Lower leg skin (tissue), 4 donors: Measurements from ENCODE around the gene SPEG. TPM values are rescaled to one million over a fixed set of nuclear protein-coding genes. Genes with fewer than 3 reads are reported as not detected.
"Not testable (repeated sequence)": the region's sequence is repeated elsewhere in the genome, so short reads cannot be mapped to it uniquely, and the experiment has no call there.

Source experiments
- DNase-seq, 2 donors: peaks; one replicate each; pipeline ENCODE4 v3.0.0-alpha.2; 2019; ENCODE audit warnings: low spot score in 2 of 2
- H3K4me3 ChIP-seq: fragments of 200-600 bp; sonication (generic); 2 replicates; pipeline ENCODE4 v1.5.1; 2017; ENCODE audit warnings: mild to moderate bottlenecking, low read depth; ENCODE audit not compliant: poor library complexity, severe bottlenecking
- CTCF ChIP-seq, 3 donors: fragments of 450-650 bp; IDR thresholded peaks; one replicate each; pipeline ENCODE4 v1.5.1; 2016; ENCODE audit warnings: antibody characterized with exemption in 3 of 3, mild to moderate bottlenecking in 3 of 3, moderate library complexity in 2 of 3
- POLR2A ChIP-seq, 2 donors: fragments of 450-650 bp; IDR thresholded peaks; one replicate each; pipeline ENCODE4 v1.6.1; 2016 to 2017; ENCODE audit warnings: antibody characterized with exemption in 2 of 2, mild to moderate bottlenecking in 1 of 2, moderate library complexity in 1 of 2
- WGBS, 2 donors: methylation state at CpG; one replicate each; pipeline ENCODE4 v1.1.5; 2018; 5-methylcytosine and 5-hydroxymethylcytosine counted together
- intact Hi-C: fragments of 100-400 bp; cut with DNase I; formaldehyde crosslinking; loops from one replicate; pipeline ENCODE4 v1.15.0; 2023; ENCODE audit warnings: low total_unique reads
- total RNA-seq, 4 donors: library from RNA; depleted of rRNA; stranded (reverse); fragments of >200 nt; gene quantifications; one replicate each; pipeline ENCODE4 v1.1.0, GENCODE V29; 2016

The SPEG gene
- total RNA-seq, 4 donors from 2014 or later: 3.3 to 11.4 (median 5.3) TPM

DNA sequence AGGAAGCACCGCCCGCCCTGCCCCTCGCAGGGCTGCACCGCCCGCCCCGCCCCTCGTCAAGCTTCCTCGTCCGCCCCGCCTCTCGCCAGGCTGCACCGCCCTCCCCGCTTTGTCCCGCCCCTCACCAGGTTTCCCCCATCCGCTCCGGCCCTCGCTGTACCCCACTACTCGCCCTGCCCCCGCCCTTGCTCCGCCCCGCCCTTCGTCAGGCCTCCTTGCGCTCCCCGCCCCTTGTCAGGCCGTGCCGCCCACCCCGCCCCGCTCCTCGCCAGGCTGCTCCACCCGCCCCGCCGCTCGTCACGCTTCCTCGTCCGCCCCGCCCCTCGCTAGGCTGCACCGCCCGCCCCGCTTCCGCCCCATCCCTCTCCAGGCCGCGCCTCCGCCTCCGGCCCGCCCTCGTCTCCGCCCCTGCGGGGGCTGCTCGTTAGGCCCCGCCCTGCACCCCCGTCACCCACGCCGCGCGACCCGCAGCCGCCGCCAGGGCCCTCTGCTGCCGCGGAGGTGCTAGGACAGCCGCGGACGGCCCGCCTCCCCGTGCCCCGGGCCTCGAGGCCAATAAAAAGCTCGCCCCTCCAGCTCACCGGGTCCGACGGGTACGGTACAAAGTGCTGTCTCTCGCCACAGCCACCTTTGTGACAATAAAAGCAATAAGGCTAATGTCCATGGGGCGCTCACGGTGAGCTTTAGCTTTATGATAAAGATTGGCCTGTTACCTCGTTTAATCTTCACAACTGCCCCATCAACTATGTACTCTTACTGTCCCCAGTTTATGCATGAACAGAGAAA lies 46.3 kb upstream of the SPEG start:
- TF ChIP-seq CTCF (IDR thresholded peaks at IDR 0.05): no peak
- no peak for TF ChIP-seq POLR2A (IDR thresholded peaks at IDR 0.05)
- no peak overlapping the region for H3K4me3 ChIP-seq
- WGBS, 2 donors: 4 to 7% methylated on average over 12 to 26 of the region's 78 CpGs
- intact Hi-C loops: no loop called here
- DNase-seq: peak; percentile 97 to 99

- no peak for DNase-seq
- TF ChIP-seq CTCF (IDR thresholded peaks at IDR 0.05) (no peak), POLR2A (IDR thresholded peaks at IDR 0.05) (no peak)
- intact Hi-C loops: no loop called here
- 37 to 54% methylated on average over 6 of the region's 6 CpGs for WGBS, 2 donors
- H3K4me3 ChIP-seq: no peak overlapping the region
Measured at GRCh38 chr2:219388907-219389156, 45.8 kb upstream of the SPEG start.

- no peak for DNase-seq
- intact Hi-C loops: no loop called here
- no peak overlapping the region for H3K4me3 ChIP-seq
- WGBS, 2 donors: 75 to 83% methylated on average over 9 of the region's 9 CpGs
- TF ChIP-seq POLR2A (IDR thresholded peaks at IDR 0.05): no peak
- no peak for TF ChIP-seq CTCF (IDR thresholded peaks at IDR 0.05)
Measured at GRCh38 chr2:219392754-219393153, 41.9 kb upstream of the SPEG start.

- H3K4me3 ChIP-seq, DNase-seq, intact Hi-C loops: not testable (repeated sequence)
- WGBS, 2 donors: 86 to 93% methylated on average over 9 of the region's 9 CpGs
Measured at GRCh38 chr2:219395056-219395455, 39.6 kb upstream of the SPEG start.

- DNase-seq: no peak
- intact Hi-C loops: no loop called here
- TF ChIP-seq POLR2A (IDR thresholded peaks at IDR 0.05): no peak
- no peak for TF ChIP-seq CTCF (IDR thresholded peaks at IDR 0.05)
- no peak overlapping the region for H3K4me3 ChIP-seq
- WGBS, 2 donors: 94% methylated on average over 3 of the region's 3 CpGs
Measured at GRCh38 chr2:219395609-219396008, 39.0 kb upstream of the SPEG start.

DNA sequence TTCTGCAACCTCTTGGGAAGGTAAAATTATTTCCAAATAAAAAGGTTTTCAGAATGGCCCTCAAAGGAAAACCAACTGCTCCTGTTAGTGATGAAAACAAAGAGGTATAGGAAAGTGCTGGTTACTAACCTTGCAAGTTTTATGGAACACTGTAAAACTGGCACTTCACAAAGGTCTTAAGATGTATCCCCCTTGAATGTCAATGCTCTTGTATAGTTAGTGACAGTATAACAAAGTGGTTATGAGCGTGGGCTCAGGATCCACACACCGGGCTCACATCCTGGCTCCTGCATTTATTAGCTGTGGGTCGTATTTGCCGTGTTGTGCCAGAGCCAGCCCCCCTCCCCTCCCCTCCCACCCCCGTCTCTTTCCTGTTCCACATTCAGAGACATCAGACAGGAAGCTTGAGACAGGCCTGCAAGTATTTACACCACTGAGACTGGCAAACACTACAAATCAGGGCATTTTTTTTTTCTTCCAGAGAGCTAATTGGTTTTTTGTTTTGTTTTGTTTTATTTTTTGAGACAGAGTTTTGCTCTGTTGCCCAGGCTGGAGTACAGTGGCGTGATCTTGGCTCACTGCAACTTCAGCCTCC lies 37.7 kb upstream of the SPEG start:
- 59 to 64% methylated on average over 6 of the region's 6 CpGs for WGBS, 2 donors
- intact Hi-C loops: no loop called here
- no peak for DNase-seq

More for the DNA sequence above, 37.7 kb upstream of the SPEG start:
- H3K4me3 ChIP-seq: no peak overlapping the region
- TF ChIP-seq CTCF (IDR thresholded peaks at IDR 0.05) (no peak), POLR2A (IDR thresholded peaks at IDR 0.05) (no peak)
